H9 (cell line): ENCODE results near the gene LRMDA. TPM values are rescaled to one million over a fixed set of nuclear protein-coding genes. Genes with fewer than 3 reads are reported as not detected.

Experiments
- DNase-seq: peaks from one replicate; pipeline ENCODE4 v3.0.0-alpha.2; 2017
- H2AFZ ChIP-seq: one replicate; pipeline ENCODE4 v1.6.1; 2013; ENCODE audit warnings: mild to moderate bottlenecking, low read length, control low read depth, moderate library complexity
- H2AK5ac ChIP-seq: 2 replicates; pipeline ENCODE4 v1.6.1; 2013; ENCODE audit warnings: low read length, control low read depth, mixed read lengths; ENCODE audit not compliant: insufficient read length
- H2BK120ac ChIP-seq: one replicate; pipeline ENCODE4 v1.6.1; 2013; ENCODE audit warnings: low read depth, mild to moderate bottlenecking, low read length, control low read depth, inconsistent platforms; ENCODE audit not compliant: poor library complexity, severe bottlenecking
- H2BK12ac ChIP-seq: 2 replicates; pipeline ENCODE4 v1.6.1; 2013; ENCODE audit warnings: low read length, control low read depth, mixed read lengths, low read depth; ENCODE audit not compliant: insufficient read length
- H2BK15ac ChIP-seq: 2 replicates; pipeline ENCODE4 v1.6.1; 2013; ENCODE audit warnings: low read depth, low read length, control low read depth
- H2BK20ac ChIP-seq: one replicate; pipeline ENCODE4 v1.6.1; 2013; ENCODE audit warnings: low read depth, mild to moderate bottlenecking, low read length, control low read depth, inconsistent platforms; ENCODE audit not compliant: poor library complexity, severe bottlenecking
- H2BK5ac ChIP-seq: 2 replicates; pipeline ENCODE4 v1.6.1; 2013; ENCODE audit warnings: low read length, control low read depth, mixed read lengths; ENCODE audit not compliant: insufficient read length
- H3K14ac ChIP-seq: 2 replicates; pipeline ENCODE4 v1.6.1; 2013; ENCODE audit warnings: low read length, control low read depth; ENCODE audit not compliant: insufficient read depth
- H3K18ac ChIP-seq: 2 replicates; pipeline ENCODE4 v1.6.1; 2013; ENCODE audit warnings: low read depth, mild to moderate bottlenecking, mixed read lengths, low read length, control low read depth; ENCODE audit not compliant: insufficient read length
- H3K23ac ChIP-seq: 2 replicates; pipeline ENCODE4 v1.6.1; 2013; ENCODE audit warnings: low read length, control low read depth, mixed read lengths, low read depth; ENCODE audit not compliant: insufficient read length
- H3K23me2 ChIP-seq: 2 replicates; pipeline ENCODE4 v1.6.1; 2013; ENCODE audit warnings: low read depth, mild to moderate bottlenecking, mixed read lengths, low read length, control low read depth; ENCODE audit not compliant: insufficient read length, poor library complexity, severe bottlenecking
- H3K27ac ChIP-seq: 2 replicates; pipeline ENCODE4 v1.5.1; 2013; ENCODE audit warnings: low read length, control low read depth, mixed read lengths, low read depth; ENCODE audit not compliant: insufficient read length
- H3K27me3 ChIP-seq: 2 replicates; pipeline ENCODE4 v1.6.1; 2013; ENCODE audit warnings: low read length, control low read depth, inconsistent platforms; ENCODE audit not compliant: insufficient read depth
- H3K4ac ChIP-seq: 2 replicates; pipeline ENCODE4 v1.6.1; 2013; ENCODE audit warnings: low read depth, mild to moderate bottlenecking, control low read depth, inconsistent platforms, low read length, moderate library complexity
- H3K4me1 ChIP-seq: 2 replicates; pipeline ENCODE4 v1.6.1; 2013; ENCODE audit warnings: low read length, control low read depth, inconsistent platforms; ENCODE audit not compliant: insufficient read depth
- H3K4me2 ChIP-seq: 2 replicates; pipeline ENCODE4 v1.6.1; 2013; ENCODE audit warnings: low read length, control low read depth, mixed read lengths; ENCODE audit not compliant: insufficient read length, insufficient read depth
- H3K56ac ChIP-seq: 2 replicates; pipeline ENCODE4 v1.6.1; 2013; ENCODE audit warnings: low read depth, mild to moderate bottlenecking, mixed read lengths, low read length, control low read depth; ENCODE audit not compliant: insufficient read length
- H3K79me1 ChIP-seq: 2 replicates; pipeline ENCODE4 v1.6.1; 2013; ENCODE audit warnings: low read depth, mild to moderate bottlenecking, moderate library complexity, low read length, control low read depth, inconsistent platforms; ENCODE audit not compliant: insufficient read depth, poor library complexity, severe bottlenecking
- H3K79me2 ChIP-seq: 2 replicates; pipeline ENCODE4 v1.6.1; 2013; ENCODE audit warnings: low read length, control low read depth, inconsistent platforms; ENCODE audit not compliant: insufficient read depth
- H3K9ac ChIP-seq: 2 replicates; pipeline ENCODE4 v1.6.1; 2013; ENCODE audit warnings: low read length, control low read depth, mixed read lengths; ENCODE audit not compliant: insufficient read length; ENCODE audit errors: extremely low read depth
- H3K9me3 ChIP-seq: one replicate; pipeline ENCODE4 v1.6.1; 2013; ENCODE audit warnings: low read depth, low read length, inconsistent platforms; ENCODE audit not compliant: control insufficient read depth
- H3T11ph ChIP-seq: one replicate; pipeline ENCODE4 v1.6.1; 2013; ENCODE audit warnings: mild to moderate bottlenecking, low read length, control low read depth, inconsistent platforms
- H4K20me1 ChIP-seq: one replicate; pipeline ENCODE4 v1.6.1; 2013; ENCODE audit not compliant: control insufficient read depth, insufficient read length, insufficient read depth
- H4K5ac ChIP-seq: 2 replicates; pipeline ENCODE4 v1.6.1; 2013; ENCODE audit warnings: low read depth, mild to moderate bottlenecking, mixed read lengths, low read length, control low read depth; ENCODE audit not compliant: insufficient read length
- H4K8ac ChIP-seq: replicated peaks from 2 replicates; pipeline ENCODE4 v1.6.1; 2013; ENCODE audit warnings: low read length, control low read depth, mixed read lengths, low read depth; ENCODE audit not compliant: insufficient read length
- H4K91ac ChIP-seq: 2 replicates; pipeline ENCODE4 v1.6.1; 2013; ENCODE audit warnings: low read depth, mild to moderate bottlenecking, moderate library complexity, mixed read lengths, low read length, control low read depth; ENCODE audit not compliant: insufficient read length
- H3K27ac Mint-ChIP-seq, 3 experiments: 2 replicates in 2 of 3; 3 replicates in 1 of 3; pipeline ENCODE4 v1.8.0; 2020 to 2021; ENCODE audit warnings: mixed read lengths in 3 of 3, mild to moderate bottlenecking in 1 of 3, moderate library complexity in 1 of 3
- H3K27me3 Mint-ChIP-seq: 2 replicates; pipeline ENCODE4 v1.8.0; 2021; ENCODE audit warnings: low read depth, mild to moderate bottlenecking, moderate library complexity, mixed read lengths
- H3K36me3 Mint-ChIP-seq, 3 experiments: 2 replicates in 2 of 3; 3 replicates in 1 of 3; pipeline ENCODE4 v1.8.0; 2020 to 2021; ENCODE audit warnings: low read depth in 3 of 3, mixed read lengths in 3 of 3; ENCODE audit not compliant: insufficient read depth in 1 of 3
- H3K4me1 Mint-ChIP-seq, 2 experiments: 2 replicates each; pipeline ENCODE4 v1.8.0; 2020; ENCODE audit warnings: mixed read lengths in 2 of 2
- H3K4me3 Mint-ChIP-seq, 2 experiments: 2 replicates in 1 of 2; 3 replicates in 1 of 2; pipeline ENCODE4 v1.8.0; 2020 to 2021; ENCODE audit warnings: mild to moderate bottlenecking in 2 of 2, mixed read lengths in 2 of 2, moderate library complexity in 1 of 2
- H3K9me3 Mint-ChIP-seq, 2 experiments: 2 replicates in 1 of 2; 3 replicates in 1 of 2; pipeline ENCODE4 v1.8.0; 2020; ENCODE audit warnings: mild to moderate bottlenecking in 2 of 2, mixed read lengths in 2 of 2, moderate library complexity in 1 of 2
- WGBS: extraction: QIAGEN DNeasy Blood & Tissue Kit; methylation state at CpG from one replicate; pipeline ENCODE4 v1.1.7; 2013; ENCODE audit warnings: missing lambda C conversion rate, low lambda C conversion rate, mixed read lengths; ENCODE audit not compliant: insufficient read length; ENCODE audit errors: extremely low coverage; 5-methylcytosine and 5-hydroxymethylcytosine counted together
- total RNA-seq: library from RNA; stranded (reverse); gene quantifications from 2 replicates; pipeline ENCODE4 v1.2.1, GENCODE V29; 2021
- TF ChIP-seq, protein P1 (sequence below): fragments of 200-600 bp; sonication (generic); conservative IDR thresholded peaks from 3 replicates; pipeline ENCODE4 v1.8.0; 2021; ENCODE audit warnings: antibody characterized with exemption, mild to moderate bottlenecking

The LRMDA gene
- total RNA-seq, 1 experiment from 2014 or later: 1.8 TPM

DNA sequence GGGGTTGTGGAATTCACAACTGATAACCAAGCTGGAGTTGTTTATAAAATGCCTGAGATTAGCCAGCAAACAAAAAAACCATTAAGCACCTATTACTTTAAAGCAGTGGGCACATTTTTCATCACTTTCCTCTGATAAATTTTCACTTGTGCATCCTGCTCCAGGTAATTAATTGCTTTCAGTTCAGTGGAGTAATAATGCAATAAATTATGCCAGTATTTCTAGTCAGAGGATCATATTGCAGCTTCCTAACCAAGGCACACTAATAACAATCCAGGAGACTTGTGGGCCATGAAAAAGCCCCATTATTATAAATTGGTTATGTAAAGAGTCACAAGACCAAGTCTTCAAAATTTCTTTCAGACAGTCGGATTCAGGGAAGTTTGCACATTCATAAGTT, 193.2 kb downstream of the LRMDA start:
- no peak overlapping the region for H3K4me2 ChIP-seq
- H2AFZ ChIP-seq: no peak overlapping the region
- no peak overlapping the region for H4K91ac ChIP-seq
- H3K14ac ChIP-seq: no peak overlapping the region
- H3K79me1 ChIP-seq: no peaks in the 10 kb centered on the region
- no peak overlapping the region for H3K18ac ChIP-seq
- H2BK15ac ChIP-seq: no peak overlapping the region
- H3K9ac ChIP-seq: no peak overlapping the region
- H3K27ac ChIP-seq: no peak overlapping the region
- H3K79me2 ChIP-seq: no peaks in the 10 kb centered on the region
- Mint-ChIP-seq H3K27me3 (peaks cover 15% of the 10 kb centered on the region), H3K36me3 (no peaks in the 10 kb centered on the region), H3K9me3 (no peaks in the 10 kb centered on the region), H3K4me1 (peaks cover 0 to 4% of the 10 kb centered on the region in 2 experiments; a peak in 1 of 4 replicates), H3K4me3 (no peak overlapping the region), H3K27ac (no peak overlapping the region)
- no peak for DNase-seq
- H3K56ac ChIP-seq: no peak overlapping the region
- H3K23me2 ChIP-seq: no peaks in the 10 kb centered on the region
- H2BK20ac ChIP-seq: no peak overlapping the region
- WGBS: no CpG with 5 or more reads among the region's 1 CpG
- no peak overlapping the region for H2BK120ac ChIP-seq
- no peak overlapping the region for H2BK12ac ChIP-seq
- H3K27me3 ChIP-seq: no peaks in the 10 kb centered on the region
- TF ChIP-seq, protein P1, sequence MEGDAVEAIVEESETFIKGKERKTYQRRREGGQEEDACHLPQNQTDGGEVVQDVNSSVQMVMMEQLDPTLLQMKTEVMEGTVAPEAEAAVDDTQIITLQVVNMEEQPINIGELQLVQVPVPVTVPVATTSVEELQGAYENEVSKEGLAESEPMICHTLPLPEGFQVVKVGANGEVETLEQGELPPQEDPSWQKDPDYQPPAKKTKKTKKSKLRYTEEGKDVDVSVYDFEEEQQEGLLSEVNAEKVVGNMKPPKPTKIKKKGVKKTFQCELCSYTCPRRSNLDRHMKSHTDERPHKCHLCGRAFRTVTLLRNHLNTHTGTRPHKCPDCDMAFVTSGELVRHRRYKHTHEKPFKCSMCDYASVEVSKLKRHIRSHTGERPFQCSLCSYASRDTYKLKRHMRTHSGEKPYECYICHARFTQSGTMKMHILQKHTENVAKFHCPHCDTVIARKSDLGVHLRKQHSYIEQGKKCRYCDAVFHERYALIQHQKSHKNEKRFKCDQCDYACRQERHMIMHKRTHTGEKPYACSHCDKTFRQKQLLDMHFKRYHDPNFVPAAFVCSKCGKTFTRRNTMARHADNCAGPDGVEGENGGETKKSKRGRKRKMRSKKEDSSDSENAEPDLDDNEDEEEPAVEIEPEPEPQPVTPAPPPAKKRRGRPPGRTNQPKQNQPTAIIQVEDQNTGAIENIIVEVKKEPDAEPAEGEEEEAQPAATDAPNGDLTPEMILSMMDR: no peak
- no peak overlapping the region for H4K5ac ChIP-seq
- no peaks in the 10 kb centered on the region for H3K9me3 ChIP-seq
- H3K4me1 ChIP-seq: no peaks in the 10 kb centered on the region
- no peak overlapping the region for H4K8ac ChIP-seq
- no peak overlapping the region for H3T11ph ChIP-seq
- H2BK5ac ChIP-seq: no peak overlapping the region
- no peaks in the 10 kb centered on the region for H4K20me1 ChIP-seq
- H3K4ac ChIP-seq: no peak overlapping the region
- no peak overlapping the region for H2AK5ac ChIP-seq
- no peak overlapping the region for H3K23ac ChIP-seq
